ENCODE measurements around the gene NEU2.
A peak's percentile ranks its signal among the peaks of the same experiment; 100 is the strongest.
"Not testable (repeated sequence)": the region's sequence is repeated elsewhere in the genome, so short reads cannot be mapped to it uniquely, and the experiment has no call there.

NEU2 gene

DNA sequence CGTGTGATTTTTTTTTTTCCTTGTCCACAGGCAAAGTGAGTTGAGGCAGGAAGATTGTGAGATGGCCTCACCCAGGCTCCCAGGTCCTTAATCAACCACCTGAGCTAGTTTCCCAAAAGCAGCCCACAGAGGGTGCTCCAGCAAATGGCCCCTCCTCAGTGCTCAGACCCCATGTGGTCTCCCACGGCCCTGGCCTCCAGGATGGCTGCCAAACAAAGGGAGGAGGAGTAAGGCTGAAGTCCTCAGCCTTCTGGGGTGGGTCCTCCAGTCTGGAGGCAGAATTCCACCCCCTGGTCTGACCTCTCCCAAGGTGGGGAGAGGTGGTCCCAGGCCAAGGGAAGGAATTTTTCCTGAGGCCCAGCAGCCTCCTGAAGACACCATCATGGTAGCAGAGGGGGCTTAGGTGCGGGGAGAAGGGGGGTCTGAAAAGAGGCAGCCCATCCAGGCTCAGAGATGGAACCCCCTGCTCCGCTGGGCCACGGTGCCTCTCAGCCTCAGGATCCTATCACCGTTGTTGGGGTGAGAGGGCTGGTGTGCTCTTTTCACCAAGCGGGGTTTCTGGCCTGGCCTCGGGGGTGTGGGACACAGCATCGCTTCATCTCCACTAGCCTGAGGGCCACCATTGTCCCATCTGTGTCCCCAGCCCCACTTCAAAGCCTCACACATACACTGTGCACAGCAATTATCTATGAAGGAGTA lies 21.8 kb upstream of the NEU2 start:
- DNase-seq (ENCODE audit: low spot score), result no peak

DNA sequence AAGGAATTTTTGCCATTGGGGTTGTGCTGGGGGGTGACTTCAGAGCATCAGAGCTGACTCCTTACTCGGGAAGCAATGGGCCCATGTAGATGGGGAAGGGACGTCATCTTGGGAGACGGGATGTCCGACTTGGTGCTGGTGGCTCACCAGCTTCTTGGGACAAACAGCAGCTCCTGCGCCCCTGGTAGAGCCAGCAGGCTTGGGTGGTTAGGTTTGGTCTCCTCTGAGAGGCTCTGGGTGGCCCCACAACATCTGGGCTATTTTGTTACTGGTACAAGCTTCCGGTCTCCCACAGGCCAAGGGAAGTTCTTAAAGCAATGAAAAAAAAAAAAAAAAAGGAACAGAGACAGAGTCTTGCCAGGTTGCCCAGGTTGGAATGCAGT lies 21.2 kb upstream of the NEU2 start:
- no peak for DNase-seq (ENCODE audit: low spot score)

DNA sequence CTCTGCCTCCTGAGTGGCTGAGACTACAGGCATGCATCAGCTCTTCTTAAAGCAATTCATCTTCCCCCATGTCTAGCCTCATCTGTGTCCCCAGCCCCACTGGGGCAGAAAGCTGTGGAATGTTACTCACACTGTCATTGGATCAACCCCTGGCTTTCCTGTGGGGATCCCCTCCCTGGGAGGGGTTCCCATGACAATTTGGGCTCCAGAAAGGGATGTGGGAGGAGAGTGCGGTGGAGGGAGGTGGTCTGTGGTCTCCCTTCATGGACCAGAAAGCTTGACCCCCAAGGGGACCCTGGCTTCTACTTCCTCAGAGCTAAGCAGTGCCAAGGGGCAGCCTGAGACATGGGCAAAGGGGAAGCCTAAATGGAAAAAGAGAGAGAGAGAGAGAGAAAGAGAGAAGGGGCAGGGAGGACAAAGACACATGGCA lies 20.8 kb upstream of the NEU2 start:
- no peak for DNase-seq (ENCODE audit: low spot score)

DNA sequence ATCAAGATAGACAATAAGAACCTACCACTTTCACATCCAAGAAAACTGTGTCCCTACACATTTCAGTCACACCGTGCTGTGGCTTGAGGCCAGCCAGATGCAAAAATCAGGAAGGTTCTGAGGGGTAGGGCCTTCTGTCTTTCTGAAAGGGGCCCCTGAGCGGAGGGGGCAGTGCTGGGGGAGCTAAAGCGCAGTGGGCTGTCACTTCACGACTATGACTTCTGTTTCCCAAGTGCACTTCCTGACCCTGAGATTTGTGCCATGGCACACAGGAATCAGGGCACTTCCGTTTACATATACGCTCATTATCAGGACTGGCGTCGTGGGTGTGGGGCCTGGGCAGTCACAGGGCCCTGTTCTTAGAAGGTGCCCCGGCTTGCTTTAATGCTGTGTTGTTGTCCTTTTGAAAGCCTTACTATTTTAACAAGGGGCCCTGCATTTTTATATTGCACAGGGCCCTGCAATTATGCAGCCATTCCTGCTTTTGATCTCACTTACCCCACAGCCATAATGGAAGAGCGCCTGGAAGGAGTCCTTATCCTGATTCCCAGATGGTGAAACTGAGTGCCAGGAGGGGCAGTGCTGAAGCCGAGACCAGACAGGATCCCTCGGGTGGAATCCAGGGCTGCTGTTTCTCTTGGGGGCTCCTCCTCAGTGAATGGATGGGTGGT lies 20.0 kb upstream of the NEU2 start:
- no peak for DNase-seq (ENCODE audit: low spot score)

DNA sequence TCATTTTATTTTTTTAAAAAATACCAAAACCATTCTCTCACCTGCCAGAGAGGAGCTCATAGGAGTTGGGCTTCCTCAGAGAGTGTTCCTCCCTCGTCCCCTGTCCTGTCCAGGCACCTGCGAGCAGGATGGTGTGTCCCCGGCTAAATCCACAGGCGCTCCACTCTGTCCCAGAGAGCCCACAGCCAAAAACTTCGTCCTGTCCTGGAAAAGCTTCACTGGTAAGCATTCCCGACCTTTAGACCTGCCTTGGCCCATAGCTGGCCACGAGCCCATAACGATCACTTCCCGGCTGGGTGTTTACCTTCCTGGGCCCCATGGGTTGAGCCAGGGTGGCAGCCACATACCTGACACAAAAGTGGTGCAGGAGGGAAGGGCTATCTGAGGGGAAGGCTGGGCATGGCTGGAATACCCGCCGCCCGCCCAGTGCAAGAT lies 19.4 kb upstream of the NEU2 start, which contains the start of gene NGEF:
Gene NGEF (minus strand): TSS at position 230 of the 435 bp plus-strand sequence. CDS start 38,366 bp downstream, outside the sequence.
- no peak for DNase-seq (ENCODE audit: low spot score)

DNA sequence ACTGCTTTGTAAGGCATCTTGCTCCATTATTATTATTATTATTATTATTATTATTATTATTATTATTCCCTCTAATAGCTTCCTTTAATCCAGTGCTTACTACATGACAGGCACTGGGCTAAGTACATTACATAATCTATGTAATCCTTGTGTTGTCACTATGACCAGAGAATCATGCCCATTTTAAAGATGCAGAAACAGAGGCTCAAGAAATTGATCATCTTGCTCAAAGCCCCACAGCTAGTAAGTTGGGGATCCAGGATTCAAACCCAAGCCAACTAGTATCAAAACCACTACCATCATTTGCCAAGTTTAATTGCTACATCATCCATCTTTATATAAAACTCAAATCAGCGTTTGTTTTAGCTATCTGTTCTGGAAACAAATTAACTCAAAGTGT lies 18.8 kb upstream of the NEU2 start:
- DNase-seq (ENCODE audit: low spot score), result no peak

DNA sequence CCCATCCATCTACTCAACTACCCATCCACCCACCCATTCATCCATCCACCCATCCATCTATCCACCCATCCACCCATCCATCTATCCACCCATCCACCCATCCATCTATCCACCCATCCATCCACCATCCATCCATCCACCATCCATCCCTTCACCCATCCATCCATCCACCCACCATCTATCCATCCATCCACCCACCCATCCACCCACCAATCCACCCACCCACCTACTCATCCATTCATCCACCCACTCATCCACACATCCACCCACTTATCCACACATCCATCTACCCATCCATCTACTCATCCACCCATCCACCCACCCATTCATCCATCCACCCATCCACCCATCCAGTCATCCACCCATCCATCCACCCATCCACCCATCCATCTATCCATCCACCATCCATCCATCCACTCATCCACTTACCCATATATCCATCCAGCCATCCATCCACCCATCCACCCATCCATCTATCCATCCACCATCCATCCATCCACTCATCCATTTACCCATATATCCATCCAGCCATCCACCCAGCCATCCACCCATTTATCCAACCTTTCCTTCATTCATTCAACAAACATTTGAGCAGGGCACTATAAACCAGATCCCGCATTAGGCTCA lies 17.3 kb upstream of the NEU2 start:
- no peak for DNase-seq (ENCODE audit: low spot score)

DNA sequence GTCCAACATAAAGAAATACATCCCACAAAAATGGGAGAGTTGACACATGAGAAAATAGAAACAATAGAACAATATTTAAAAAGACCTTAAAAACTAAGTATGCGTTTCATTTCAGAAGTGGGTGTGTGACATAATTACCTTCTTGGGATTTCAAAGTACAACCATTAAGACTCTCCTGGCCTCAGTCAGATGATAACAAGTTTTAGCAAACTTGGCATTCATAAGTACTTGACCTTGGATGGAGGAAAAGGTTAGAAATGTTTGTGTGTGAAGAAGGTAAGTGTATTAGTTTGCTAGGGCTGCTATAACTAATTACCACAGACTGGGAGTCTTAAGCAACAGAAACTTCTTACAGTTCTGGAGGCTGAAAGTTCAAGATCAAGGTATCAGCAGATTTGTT lies 14.5 kb upstream of the NEU2 start:
- no peak for DNase-seq (ENCODE audit: low spot score)

DNA sequence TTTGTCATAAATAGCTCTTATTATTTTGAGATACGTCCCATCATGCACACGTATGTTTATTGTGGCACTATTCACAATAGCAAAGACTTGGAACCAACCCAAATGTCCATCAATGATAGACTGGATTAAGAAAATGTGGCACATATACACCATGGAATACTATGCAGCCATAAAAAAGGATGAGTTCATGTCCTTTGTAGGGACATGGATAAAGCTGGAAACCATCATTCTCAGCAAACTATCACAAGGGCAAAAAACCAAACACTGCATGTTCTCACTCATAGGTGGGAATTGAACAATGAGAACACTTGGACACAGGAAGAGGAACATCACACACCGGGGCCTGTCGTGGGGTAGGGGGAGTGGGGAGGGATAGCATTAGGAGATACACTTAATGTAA lies 12.9 kb upstream of the NEU2 start:
- DNase-seq (ENCODE audit: low spot score), result not testable (repeated sequence)

DNA sequence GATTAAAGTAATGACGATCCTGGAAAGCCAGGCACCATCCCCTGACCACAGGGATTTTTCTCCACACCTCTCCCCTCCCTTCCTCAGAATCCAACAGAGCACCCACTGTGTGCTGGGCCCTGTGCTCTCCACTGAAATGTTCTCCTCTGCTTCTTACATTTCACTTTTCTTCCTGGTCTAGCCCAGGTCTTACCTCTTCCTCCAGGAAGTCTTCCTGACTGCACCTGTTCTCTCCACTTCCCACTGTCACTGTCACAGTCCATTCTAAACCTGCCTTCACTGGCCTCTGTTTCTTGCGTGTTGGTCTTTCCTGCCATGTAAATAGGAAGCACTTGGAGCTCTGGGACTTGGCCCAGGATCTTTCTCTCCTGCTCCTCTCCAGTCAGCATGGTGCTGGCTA lies 12.0 kb upstream of the NEU2 start:
- no peak for DNase-seq (ENCODE audit: low spot score)

DNA sequence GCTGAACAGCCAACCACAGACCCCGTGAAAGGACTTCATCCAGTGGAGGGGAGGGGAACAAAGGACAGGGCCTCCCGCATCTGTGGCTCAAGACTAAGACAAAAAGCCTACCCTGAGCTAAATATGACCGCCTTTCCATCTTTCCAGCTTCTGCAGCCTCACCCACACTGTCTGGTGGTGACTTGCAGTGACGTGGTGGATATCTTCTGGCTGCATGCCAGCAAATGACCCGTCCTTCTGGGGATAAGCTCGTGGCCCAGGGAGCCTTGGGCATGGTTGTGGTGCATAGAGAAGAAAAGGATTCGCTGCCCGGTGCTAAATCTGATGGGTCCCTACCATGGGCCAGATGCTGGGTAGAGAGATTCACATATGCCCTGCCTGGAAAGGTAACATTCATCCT lies 10.7 kb upstream of the NEU2 start:
- no peak for DNase-seq (ENCODE audit: low spot score)

DNA sequence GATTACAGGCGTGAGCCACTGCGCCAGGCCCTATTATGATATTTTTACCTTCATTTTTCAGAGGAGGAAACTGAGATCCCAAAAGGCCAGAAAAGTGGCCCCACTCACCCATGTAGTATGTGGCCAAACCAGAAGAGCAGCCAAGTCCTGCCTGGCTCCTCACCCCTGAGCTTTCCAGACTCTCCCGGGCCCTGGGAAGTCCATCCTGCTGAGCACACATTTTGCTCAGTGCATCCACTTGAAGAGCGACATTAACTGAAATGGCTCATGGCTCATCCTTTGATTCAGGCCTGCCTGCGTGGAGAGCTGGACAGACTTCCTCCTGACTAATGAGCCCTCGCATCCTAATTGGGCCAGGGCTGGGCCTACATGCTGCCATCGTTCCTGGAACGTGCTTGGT lies 9.9 kb upstream of the NEU2 start:
- no peak for DNase-seq (ENCODE audit: low spot score)

DNA sequence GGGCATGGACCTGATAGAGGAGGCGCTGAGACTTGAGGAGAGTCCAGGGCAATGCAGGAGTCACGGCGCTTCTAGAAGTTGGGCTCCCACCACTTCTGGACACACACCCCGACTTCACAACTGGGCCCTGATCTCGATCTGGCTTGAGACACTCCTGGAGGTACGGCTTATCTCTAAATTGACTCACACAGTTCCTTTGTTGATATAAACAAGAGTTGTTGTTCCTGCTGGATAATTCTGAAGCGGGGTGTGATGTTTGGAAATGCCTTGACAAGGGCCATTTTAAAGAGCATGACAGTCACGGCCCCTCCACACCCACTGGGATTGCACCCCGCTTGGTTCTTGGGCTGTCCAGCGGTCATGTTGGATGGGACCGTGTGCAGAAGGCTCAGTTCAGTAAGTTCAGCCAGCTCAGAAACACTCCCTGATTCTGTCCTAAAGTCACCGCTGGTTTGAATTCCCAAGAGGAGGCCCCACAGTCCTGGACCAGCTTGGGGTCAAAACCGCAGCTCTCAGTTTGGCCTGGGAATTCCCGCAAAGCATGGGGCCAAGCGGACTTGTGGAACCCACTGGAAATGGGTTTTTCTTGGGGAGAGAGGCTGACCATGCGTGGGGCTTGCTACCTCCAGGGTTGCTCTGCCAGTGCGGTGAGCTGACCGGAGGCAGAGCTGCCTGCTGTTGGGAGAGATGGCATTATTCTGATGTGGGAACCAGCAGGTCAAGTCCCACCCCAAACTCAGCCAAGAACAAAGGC lies 9.3 kb upstream of the NEU2 start:
- DNase-seq (ENCODE audit: low spot score), result no peak

DNA sequence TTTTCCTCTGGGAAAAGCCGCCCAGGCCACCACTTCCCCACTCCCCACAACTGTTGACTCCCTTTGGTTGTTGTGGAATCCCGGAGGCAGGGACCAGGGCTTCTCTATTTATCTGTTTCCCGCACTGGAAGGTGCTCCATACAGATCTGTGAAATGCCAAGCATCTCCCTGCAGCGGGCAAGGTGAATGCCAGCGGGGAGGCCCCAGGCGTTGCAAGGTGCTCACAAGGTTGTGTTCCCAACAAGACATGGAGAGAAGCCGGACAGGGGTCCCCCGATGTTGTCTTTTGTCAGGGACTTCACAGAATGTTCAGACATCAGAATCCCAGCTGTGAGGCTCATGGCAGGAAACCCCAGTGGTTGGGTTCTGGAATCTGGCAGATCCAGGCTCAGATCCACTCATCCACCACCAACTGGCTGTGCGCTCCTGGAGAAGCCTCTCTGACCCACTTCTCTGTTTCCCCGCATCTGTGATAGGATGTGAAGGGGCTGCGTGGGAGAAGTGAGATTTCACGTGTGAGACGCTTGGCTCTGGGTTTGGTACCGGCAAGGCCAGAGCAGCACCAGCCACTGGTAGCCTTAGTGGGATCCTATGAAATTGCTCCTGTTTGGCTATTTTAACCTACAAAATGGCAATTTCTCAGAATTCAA lies 8.6 kb upstream of the NEU2 start:
- DNase-seq (ENCODE audit: low spot score), result no peak

DNA sequence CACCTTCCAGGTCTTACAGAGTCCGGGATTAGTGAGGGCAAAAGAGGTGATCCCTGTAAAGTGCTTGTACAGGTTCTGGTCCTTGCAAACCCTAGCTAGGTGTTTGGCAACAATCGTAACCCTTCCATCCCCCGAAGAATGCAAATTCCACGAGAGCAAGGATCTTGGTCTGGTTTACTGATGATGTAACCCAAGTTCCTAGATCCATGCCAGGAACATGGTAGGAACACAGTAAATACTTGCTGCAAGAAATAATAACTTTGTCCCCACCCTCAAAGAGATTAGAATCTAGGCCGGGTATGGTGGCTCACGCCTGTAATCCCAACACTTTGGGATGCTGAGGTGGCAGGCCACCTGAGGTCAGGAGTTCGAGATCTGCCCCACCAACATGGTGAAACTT lies 6.8 kb upstream of the NEU2 start:
- no peak for DNase-seq (ENCODE audit: low spot score)

DNA sequence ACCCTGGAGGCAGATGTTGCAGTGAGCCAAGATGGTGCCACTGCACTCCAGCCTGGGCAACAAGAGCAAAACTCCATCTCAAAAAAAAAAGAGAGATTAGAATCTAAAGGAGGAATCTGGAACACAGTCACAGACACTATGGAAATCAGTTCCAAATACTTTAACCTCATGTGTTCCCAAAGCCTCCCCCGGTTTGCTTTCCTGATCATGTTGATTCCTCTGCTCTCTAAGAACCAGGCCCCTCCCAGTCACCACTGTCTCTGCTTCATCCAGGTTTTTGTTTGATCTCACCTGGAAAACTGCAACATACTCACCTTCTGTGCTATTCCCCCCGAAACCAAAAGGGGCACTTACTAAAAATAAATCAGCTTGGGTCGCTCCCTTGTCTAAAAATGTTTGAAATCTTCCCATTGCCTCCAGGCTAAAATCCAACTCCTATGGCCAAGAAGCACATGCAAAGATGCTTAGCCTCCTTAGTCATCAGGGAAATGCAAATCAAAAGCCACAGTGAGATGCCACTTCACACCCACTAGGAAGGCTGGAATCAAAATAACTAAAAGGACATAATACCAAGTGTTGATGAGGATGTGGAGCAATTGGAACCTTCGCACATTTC lies 6.2 kb upstream of the NEU2 start:
- DNase-seq (ENCODE audit: low spot score), result peak; percentile 62

DNA sequence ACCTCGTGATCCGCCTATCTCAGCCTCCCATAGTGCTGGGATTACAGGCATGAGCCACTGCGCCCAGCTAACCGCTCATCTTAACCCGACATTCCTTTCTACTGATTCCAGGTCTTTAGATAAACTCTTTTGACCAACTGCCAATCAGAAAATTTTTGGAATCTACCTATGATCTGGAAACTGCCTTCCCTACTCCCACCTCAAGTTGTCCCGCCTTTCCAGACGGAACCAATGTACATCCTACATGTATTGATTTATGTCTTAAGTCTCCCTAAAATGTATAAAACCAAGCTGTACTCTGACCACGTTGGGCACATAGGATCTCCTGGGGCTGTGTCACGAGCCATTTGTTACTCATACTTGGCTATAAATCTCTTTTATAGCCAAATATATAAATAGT lies 3.2 kb upstream of the NEU2 start:
- no peak for DNase-seq (ENCODE audit: low spot score)

DNA sequence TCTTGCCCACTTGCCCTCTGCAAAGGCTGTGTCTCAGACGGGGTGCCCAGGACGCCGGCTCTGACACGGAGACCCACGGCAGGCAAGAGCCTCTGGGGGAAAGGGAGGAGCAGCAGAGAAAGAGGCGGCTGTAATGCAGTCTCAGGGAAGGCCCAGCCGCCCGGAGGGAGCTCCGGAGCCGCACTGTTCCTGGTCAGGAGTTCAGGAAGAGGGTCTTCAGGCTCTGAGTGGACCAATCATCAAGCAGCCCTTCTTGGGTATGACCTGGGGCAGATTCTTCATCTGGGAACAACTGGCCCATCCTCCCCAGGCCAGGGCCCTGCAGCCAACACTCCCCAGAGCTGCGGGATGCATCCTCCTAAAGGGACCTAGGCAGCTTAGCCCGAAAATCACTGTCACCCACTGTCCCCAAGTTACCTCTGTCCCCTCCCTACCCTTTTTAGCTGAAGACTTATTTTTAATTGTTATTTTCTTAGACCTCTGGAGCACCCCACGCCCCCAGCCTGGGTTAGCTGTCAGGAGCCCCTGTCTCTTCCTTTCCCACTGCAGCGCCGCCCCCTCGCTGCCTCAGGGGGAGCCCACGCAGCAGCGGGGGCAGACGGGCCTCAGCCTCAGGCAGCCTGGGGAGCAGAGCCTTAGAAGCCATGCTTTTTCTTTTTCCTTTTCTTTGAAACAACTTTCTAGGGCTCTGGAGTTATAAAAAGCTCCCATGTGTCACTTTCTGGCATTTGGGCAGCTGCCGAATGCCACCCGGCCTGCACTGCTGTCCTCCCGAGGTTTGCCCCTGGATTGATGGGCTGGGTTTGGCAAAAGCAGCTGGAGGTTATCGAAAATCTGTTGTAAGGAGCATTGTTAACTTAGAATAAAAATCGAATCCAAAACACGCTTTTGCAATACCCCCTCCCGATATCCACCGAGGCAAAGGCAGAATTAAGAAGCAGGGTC lies 644 bp upstream of the NEU2 start:
- DNase-seq (ENCODE audit: low spot score), result no peak

DNA sequence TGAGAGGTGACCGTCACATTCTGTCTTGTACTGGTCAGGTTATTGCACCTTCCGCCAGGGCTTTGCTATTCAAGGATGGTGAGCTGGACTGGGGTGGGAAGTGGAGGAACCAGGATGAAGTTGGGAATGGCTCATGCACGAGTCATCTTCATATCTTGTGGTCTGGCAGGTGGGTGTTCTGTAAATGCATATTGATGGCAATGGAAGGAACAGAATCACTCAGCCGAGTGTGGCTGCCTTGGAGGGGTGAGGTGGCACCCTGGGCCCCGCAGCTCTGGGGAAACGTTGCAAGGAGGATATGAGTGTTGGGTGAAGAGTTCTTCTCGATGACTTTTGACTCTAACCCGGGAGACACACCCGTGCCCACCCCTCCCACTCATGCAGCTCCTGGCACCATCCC lies 1.2 kb downstream of the NEU2 start:
- DNase-seq (ENCODE audit: low spot score), result no peak

DNA sequence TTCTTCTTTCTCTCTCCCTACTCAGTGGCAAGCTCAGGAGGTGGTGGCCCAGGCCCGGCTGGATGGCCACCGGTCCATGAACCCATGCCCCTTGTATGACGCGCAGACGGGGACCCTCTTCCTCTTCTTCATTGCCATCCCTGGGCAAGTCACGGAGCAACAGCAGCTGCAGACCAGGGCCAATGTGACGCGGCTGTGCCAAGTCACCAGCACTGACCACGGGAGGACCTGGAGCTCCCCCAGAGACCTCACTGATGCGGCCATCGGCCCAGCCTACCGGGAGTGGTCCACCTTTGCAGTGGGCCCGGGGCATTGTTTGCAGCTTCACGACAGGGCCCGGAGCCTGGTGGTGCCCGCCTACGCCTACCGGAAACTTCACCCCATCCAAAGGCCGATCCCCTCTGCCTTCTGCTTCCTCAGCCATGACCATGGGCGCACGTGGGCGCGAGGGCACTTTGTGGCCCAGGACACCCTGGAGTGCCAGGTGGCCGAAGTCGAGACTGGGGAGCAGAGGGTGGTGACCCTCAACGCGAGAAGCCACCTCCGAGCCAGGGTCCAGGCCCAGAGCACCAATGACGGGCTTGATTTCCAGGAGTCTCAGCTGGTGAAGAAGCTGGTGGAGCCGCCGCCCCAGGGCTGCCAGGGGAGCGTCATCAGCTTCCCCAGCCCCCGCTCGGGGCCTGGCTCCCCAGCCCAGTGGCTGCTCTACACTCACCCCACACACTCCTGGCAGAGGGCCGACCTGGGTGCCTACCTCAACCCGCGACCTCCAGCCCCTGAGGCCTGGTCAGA lies 1.8 kb downstream of the NEU2 start:
- no peak for DNase-seq (ENCODE audit: low spot score)

Data from AG08395 (cell line).